Endothelial cell of umbilical vein (primary cell): ENCODE data around the gene XAGE3. TPM values are rescaled to one million over a fixed set of nuclear protein-coding genes. Genes with fewer than 3 reads are reported as not detected.

Experiments
- BruUV-seq: library from RNA; stranded (reverse); fragments of 400-500 nt; replicated peaks from 2 replicates; lab custom pipeline; 2021; lab: Mats Ljungman, UMichigan
- CTCF ChIA-PET: fragments of 300-600, 350-600 bp; sonication (Branson Sonifier 250); formaldehyde crosslinking; loops from one replicate; lab custom pipeline; 2021; ENCODE audit warnings: antibody characterized with exemption, inconsistent platforms; lab: Charles Lee
- POLR2A ChIA-PET: fragments of 300-600, 350-600 bp; sonication (Branson Sonifier 250); formaldehyde crosslinking; loops from one replicate; lab custom pipeline; 2021; ENCODE audit warnings: antibody characterized with exemption, inconsistent platforms; lab: Charles Lee
- DNase-seq: peaks from one replicate; pipeline ENCODE4 v3.0.0-alpha.2; 2011; ENCODE audit warnings: low read depth, low spot score
- FAIRE-seq: peaks from 2 replicates; lab custom pipeline; 2011; peaks lifted over from hg19 to GRCh38; lab: Jason Lieb, UNC
- H2AFZ ChIP-seq: 2 replicates; pipeline ENCODE4 v1.6.0; 2012; ENCODE audit warnings: low read depth, low read length, control low read depth, inconsistent platforms
- H3K27ac ChIP-seq: 2 replicates; pipeline ENCODE4 v1.5.1; 2011; ENCODE audit warnings: low read depth, mild to moderate bottlenecking, control low read depth, low read length, moderate library complexity; ENCODE audit not compliant: insufficient read depth
- H3K27me3 ChIP-seq, 2 experiments: 2 replicates each; pipeline versions ENCODE4 v1.6.0 to v1.6.1; 2011; ENCODE audit warnings: low read length in 2 of 2, mixed read lengths in 1 of 2; ENCODE audit not compliant: control insufficient read depth in 2 of 2, insufficient read depth in 2 of 2
- H3K36me3 ChIP-seq, 2 experiments: 2 replicates in 1 of 2; 3 replicates in 1 of 2; pipeline ENCODE4 v1.5.1; 2011; ENCODE audit warnings: low read length in 2 of 2, mild to moderate bottlenecking in 1 of 2, moderate library complexity in 1 of 2; ENCODE audit not compliant: control insufficient read depth in 2 of 2, insufficient read depth in 2 of 2; ENCODE audit errors: extremely low read depth in 1 of 2
- H3K4me1 ChIP-seq: 3 replicates; pipeline ENCODE4 v1.5.1; 2011; ENCODE audit warnings: mild to moderate bottlenecking, low read length; ENCODE audit not compliant: control insufficient read depth, insufficient read depth; ENCODE audit errors: extremely low read depth
- H3K4me2 ChIP-seq: 2 replicates; pipeline ENCODE4 v1.6.1; 2011; ENCODE audit warnings: low read length, control low read depth, mixed read lengths; ENCODE audit not compliant: insufficient read depth
- H3K4me3 ChIP-seq, 3 experiments: fragments of 200-600 bp in 1 of 3; sonication (generic), shearing (Covaris generic) in 1 of 3; replicated peaks in 1 of 3; 2 replicates each; pipeline ENCODE4 v1.5.1; 2011 to 2016; ENCODE audit warnings: control low read depth in 3 of 3, low read length in 3 of 3, mild to moderate bottlenecking in 2 of 3, inconsistent platforms in 1 of 3, low read depth in 1 of 3, moderate library complexity in 1 of 3; ENCODE audit not compliant: insufficient read depth in 1 of 3
- H3K79me2 ChIP-seq: 2 replicates; pipeline ENCODE4 v1.6.0; 2012; ENCODE audit warnings: low read length, inconsistent platforms; ENCODE audit not compliant: control insufficient read depth, insufficient read depth
- H3K9ac ChIP-seq: replicated peaks from 2 replicates; pipeline ENCODE3; 2011; ENCODE audit warnings: low read length, control low read depth; ENCODE audit not compliant: insufficient read depth; ENCODE audit errors: extremely low read depth
- H3K9me1 ChIP-seq: replicated peaks from 3 replicates; pipeline ENCODE4 v1.6.0; 2011; ENCODE audit warnings: mild to moderate bottlenecking, low read length; ENCODE audit not compliant: control insufficient read depth, insufficient read depth; ENCODE audit errors: extremely low read depth
- H3K9me3 ChIP-seq: replicated peaks from 2 replicates; pipeline ENCODE4 v1.5.1; 2012; ENCODE audit warnings: low read length, inconsistent platforms; ENCODE audit not compliant: control insufficient read depth, insufficient read depth
- H4K20me1 ChIP-seq: replicated peaks from 2 replicates; pipeline ENCODE3; 2011; ENCODE audit warnings: mild to moderate bottlenecking, low read length; ENCODE audit not compliant: control insufficient read depth, insufficient read depth; ENCODE audit errors: extremely low read depth
- CTCF ChIP-seq, 2 donors: IDR thresholded peaks; 1 replicate in 1 of 2; 2 replicates in 1 of 2; pipeline ENCODE4 v1.5.1; 2011; ENCODE audit warnings: low read length in 2 of 2, mild to moderate bottlenecking in 2 of 2, moderate library complexity in 2 of 2, control low read depth in 1 of 2, inconsistent platforms in 1 of 2, low read depth in 1 of 2; ENCODE audit not compliant: insufficient read depth in 1 of 2; ENCODE audit errors: extremely low read depth in 1 of 2
- EZH2 ChIP-seq: IDR thresholded peaks from 2 replicates; pipeline ENCODE4 v1.6.1; 2012; ENCODE audit warnings: borderline replicate concordance, low read depth, mild to moderate bottlenecking, moderate library complexity, low read length, inconsistent platforms; ENCODE audit not compliant: severe bottlenecking
- FOS ChIP-seq: IDR thresholded peaks from 2 replicates; pipeline ENCODE4 v1.6.1; 2011; ENCODE audit warnings: mild to moderate bottlenecking, low read length, moderate library complexity, borderline replicate concordance; ENCODE audit not compliant: insufficient read depth
- GATA2 ChIP-seq: IDR thresholded peaks from 2 replicates; pipeline ENCODE4 v1.7.0; 2011; ENCODE audit warnings: low read depth, mild to moderate bottlenecking, moderate library complexity, mixed read lengths, low read length; ENCODE audit not compliant: insufficient read length, insufficient read depth
- JUN ChIP-seq: IDR thresholded peaks from 2 replicates; pipeline ENCODE4 v1.6.1; 2011; ENCODE audit warnings: borderline replicate concordance, low read depth; ENCODE audit not compliant: insufficient read length, insufficient read depth
- MAX ChIP-seq: IDR thresholded peaks from 2 replicates; pipeline ENCODE4 v1.6.1; 2011; ENCODE audit not compliant: insufficient read depth, insufficient read length
- MYC ChIP-seq: IDR thresholded peaks from one replicate; pipeline ENCODE4 v1.6.1; 2011; ENCODE audit warnings: mild to moderate bottlenecking, low read depth, low read length
- POLR2A ChIP-seq: IDR thresholded peaks from 2 replicates; pipeline ENCODE4 v1.6.1; 2012; ENCODE audit warnings: low read depth, mild to moderate bottlenecking, control low read depth, low read length
- POLR2AphosphoS5 ChIP-seq: IDR thresholded peaks from 2 replicates; pipeline ENCODE4 v1.6.1; 2012; ENCODE audit warnings: low read depth, mild to moderate bottlenecking, control low read depth, low read length, moderate library complexity; ENCODE audit not compliant: insufficient read depth
- dilution Hi-C: fragments of 300-500 bp; cut with MboI; formaldehyde crosslinking; loops from one replicate; pipeline ENCODE4 v1.15.0; 2019; ENCODE audit warnings: low sequenced_read_pairs; ENCODE audit not compliant: extremely low pct_ligation_motif_present
- intact Hi-C: fragments of 100-400 bp; cut with micrococcal nuclease; formaldehyde crosslinking; loops from one replicate; pipeline ENCODE4 v1.10.0; 2022
- polyA plus RNA-seq, 4 experiments: library from polyadenylated mRNA; depleted of rRNA in 3 of 4; stranded (reverse) in 3 of 4; unstranded in 1 of 4; fragments of >200 nt; gene quantifications; 2 replicates each; pipeline versions ENCODE4 v1.2.1 to v1.2.3, GENCODE V29; 2011 to 2012; ENCODE audit warnings: missing spikeins in 1 of 4
- total RNA-seq: library from RNA; stranded (reverse); gene quantifications from 2 replicates; pipeline ENCODE4 v1.2.3, GENCODE V29; 2021

XAGE3 gene
- total and polyA plus RNA-seq, 2 donors (not counting 3 experiments of a cell fraction or from before 2014, with no cell fraction given): not detected

- H3K27ac ChIP-seq: no peak overlapping the region
- H3K79me2 ChIP-seq: no peaks in the 10 kb centered on the region
- no peaks in the 10 kb centered on the region for H3K27me3 ChIP-seq
- no peaks in the 10 kb centered on the region for H3K9me3 ChIP-seq
- DNase-seq (no peak), FAIRE-seq (no peak)
- no peaks in the 10 kb centered on the region for H4K20me1 ChIP-seq
- no peak overlapping the region for H2AFZ ChIP-seq
- H3K36me3 ChIP-seq: no peaks in the 10 kb centered on the region
- TF ChIP-seq CTCF (IDR thresholded peaks at IDR 0.05; ENCODE audit: extremely low read depth in 1 of 2, insufficient read depth in 1 of 2, low read depth in 1 of 2, low read length in 2 of 2) (no peak), POLR2AphosphoS5 (no peak), FOS (no peak), MAX (no peak), MYC (no peak), POLR2A (no peak), JUN (no peak), GATA2 (no peak), EZH2 (no peak)
- no peak overlapping the region for H3K4me2 ChIP-seq
- intact Hi-C loops: no loop called here
- no peak overlapping the region for H3K9ac ChIP-seq
- POLR2A ChIA-PET: interaction anchor here (0.6 kb wide), 1 partner anchor 228 kb away, joined by 6 read pairs; no protein-coding TSS in a partner anchor
- CTCF ChIA-PET: no interaction called here
- H3K9me1 ChIP-seq: no peaks in the 10 kb centered on the region
- H3K4me3 ChIP-seq: no peak overlapping the region
- no peaks in the 10 kb centered on the region for H3K4me1 ChIP-seq
- dilution Hi-C loops: no loop called here
- BruUV-seq: no TSS peak
Measured at GRCh38 chrX:52870046-52870445, 2.2 kb upstream of the XAGE3 start.
